HCT116 (cell line): Measurements from ENCODE around the gene PNLDC1.

ENCODE experiments used
- EZH2phosphoT487 ChIP-seq: fragments of 200-600 bp; IDR thresholded peaks from 2 replicates; pipeline ENCODE4 v1.6.1; 2018; ENCODE audit warnings: antibody characterized with exemption, borderline replicate concordance
- POLR2AphosphoS5 ChIP-seq: IDR thresholded peaks from 2 replicates; pipeline ENCODE4 v1.6.1; 2011; ENCODE audit warnings: mild to moderate bottlenecking, low read depth, low read length, moderate library complexity
- ZFX ChIP-seq: fragments of 450-650 bp; IDR thresholded peaks from 2 replicates; pipeline ENCODE4 v1.6.1; 2017
- TF ChIP-seq, protein P1 (sequence below), 3 experiments: fragments of 200-600 bp in 1 of 3; sonication (generic) in 1 of 3; IDR thresholded peaks in 2 of 3; conservative IDR thresholded peaks in 1 of 3; 2 replicates each; pipeline ENCODE4 v1.5.1; 2012 to 2017; ENCODE audit warnings: low read depth in 2 of 3, low read length in 2 of 3, antibody characterized with exemption in 1 of 3, borderline replicate concordance in 1 of 3, control low read depth in 1 of 3, mild to moderate bottlenecking in 1 of 3, mixed read lengths in 1 of 3, mixed run types in 1 of 3, moderate library complexity in 1 of 3; ENCODE audit not compliant: insufficient read depth in 1 of 3
- TF ChIP-seq, protein P2 (sequence below): IDR thresholded peaks from 2 replicates; pipeline ENCODE4 v1.6.1; 2012

DNA sequence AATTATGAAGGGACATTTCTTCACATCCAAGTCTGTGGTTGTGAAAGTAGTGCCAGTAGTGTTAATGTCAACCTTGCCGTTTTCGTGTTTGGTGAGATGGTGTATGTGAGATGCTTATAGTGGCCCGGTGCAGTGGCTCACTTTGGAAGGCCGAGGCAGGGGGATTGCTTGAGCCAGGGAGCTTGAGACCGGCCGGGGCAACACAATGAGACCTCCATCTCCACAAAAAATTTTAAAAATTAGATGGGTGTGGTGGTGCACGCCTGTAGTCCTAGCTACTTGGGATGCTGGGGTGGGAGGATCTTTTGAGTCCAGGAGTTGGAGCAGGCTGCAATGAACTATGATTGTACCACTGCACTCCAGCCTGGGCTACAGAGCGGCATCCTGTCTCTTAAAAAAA is 37.4 kb downstream of the PNLDC1 start:
- TF ChIP-seq, protein P1, sequence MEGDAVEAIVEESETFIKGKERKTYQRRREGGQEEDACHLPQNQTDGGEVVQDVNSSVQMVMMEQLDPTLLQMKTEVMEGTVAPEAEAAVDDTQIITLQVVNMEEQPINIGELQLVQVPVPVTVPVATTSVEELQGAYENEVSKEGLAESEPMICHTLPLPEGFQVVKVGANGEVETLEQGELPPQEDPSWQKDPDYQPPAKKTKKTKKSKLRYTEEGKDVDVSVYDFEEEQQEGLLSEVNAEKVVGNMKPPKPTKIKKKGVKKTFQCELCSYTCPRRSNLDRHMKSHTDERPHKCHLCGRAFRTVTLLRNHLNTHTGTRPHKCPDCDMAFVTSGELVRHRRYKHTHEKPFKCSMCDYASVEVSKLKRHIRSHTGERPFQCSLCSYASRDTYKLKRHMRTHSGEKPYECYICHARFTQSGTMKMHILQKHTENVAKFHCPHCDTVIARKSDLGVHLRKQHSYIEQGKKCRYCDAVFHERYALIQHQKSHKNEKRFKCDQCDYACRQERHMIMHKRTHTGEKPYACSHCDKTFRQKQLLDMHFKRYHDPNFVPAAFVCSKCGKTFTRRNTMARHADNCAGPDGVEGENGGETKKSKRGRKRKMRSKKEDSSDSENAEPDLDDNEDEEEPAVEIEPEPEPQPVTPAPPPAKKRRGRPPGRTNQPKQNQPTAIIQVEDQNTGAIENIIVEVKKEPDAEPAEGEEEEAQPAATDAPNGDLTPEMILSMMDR (IDR thresholded peaks at IDR 0.05 in 2 of 3, conservative IDR thresholded peaks at IDR 0.05 in 1 of 3; ENCODE audit: borderline replicate concordance in 1 of 3, insufficient read depth in 1 of 3, low read depth in 2 of 3, low read length in 2 of 3), result no peak
- TF ChIP-seq EZH2phosphoT487 (no peak), POLR2AphosphoS5 (no peak), ZFX (no peak)
- TF ChIP-seq, protein P2, sequence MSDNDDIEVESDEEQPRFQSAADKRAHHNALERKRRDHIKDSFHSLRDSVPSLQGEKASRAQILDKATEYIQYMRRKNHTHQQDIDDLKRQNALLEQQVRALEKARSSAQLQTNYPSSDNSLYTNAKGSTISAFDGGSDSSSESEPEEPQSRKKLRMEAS, result no peak
